Body of pancreas (tissue), 4 donors: ENCODE results near the gene AGAP1.

Experiments
- POLR2A ChIP-seq, 3 donors: fragments of 450-650 bp; IDR thresholded peaks; one replicate each; pipeline ENCODE4 v1.6.1; 2016; ENCODE audit warnings: antibody characterized with exemption in 3 of 3, mild to moderate bottlenecking in 2 of 3
- TF ChIP-seq, protein P1 (sequence below), 7 experiments: fragments of 450-650 bp in 4 of 7; fragments of 200-600 bp in 3 of 7; sonication (generic) in 3 of 7; IDR thresholded peaks; one replicate each; pipeline ENCODE4 v1.5.1; 2016 to 2019; ENCODE audit warnings: antibody characterized with exemption in 7 of 7

DNA sequence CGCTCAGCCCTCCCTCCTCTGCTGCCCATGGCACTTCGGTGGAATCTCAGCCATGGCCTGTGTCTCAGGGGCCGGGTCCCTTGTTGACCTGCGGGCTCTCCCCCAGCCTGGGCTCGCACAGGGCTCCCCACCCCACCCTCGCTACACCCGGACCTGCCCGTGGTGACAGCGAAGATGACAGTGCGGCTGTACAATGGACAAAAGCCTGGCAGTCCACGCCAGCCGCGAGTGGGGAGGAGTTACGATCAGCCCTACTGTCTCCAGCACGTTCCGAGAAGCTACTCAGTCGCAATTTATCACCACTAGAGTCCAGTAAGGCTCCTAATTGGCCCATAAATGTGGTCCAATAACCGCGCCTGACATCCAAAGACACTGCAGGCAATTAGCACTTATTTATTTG lies 642.7 kb downstream of the AGAP1 start:
- TF ChIP-seq, protein P1, sequence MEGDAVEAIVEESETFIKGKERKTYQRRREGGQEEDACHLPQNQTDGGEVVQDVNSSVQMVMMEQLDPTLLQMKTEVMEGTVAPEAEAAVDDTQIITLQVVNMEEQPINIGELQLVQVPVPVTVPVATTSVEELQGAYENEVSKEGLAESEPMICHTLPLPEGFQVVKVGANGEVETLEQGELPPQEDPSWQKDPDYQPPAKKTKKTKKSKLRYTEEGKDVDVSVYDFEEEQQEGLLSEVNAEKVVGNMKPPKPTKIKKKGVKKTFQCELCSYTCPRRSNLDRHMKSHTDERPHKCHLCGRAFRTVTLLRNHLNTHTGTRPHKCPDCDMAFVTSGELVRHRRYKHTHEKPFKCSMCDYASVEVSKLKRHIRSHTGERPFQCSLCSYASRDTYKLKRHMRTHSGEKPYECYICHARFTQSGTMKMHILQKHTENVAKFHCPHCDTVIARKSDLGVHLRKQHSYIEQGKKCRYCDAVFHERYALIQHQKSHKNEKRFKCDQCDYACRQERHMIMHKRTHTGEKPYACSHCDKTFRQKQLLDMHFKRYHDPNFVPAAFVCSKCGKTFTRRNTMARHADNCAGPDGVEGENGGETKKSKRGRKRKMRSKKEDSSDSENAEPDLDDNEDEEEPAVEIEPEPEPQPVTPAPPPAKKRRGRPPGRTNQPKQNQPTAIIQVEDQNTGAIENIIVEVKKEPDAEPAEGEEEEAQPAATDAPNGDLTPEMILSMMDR (IDR thresholded peaks at IDR 0.05), result no peak
- no peak for TF ChIP-seq POLR2A (IDR thresholded peaks at IDR 0.05)
